GM23338 (cell line): ENCODE results near the gene ZNF527. TPM values are rescaled to one million over a fixed set of nuclear protein-coding genes. Genes with fewer than 3 reads are reported as not detected.

ENCODE experiments used
- ATAC-seq: fragments of 200-7000 bp; cut with Tn5 transposase; 3 replicates; pipeline ENCODE4 v1.9.1; 2020
- DNase-seq: peaks from one replicate; pipeline ENCODE4 v3.0.0-alpha.2; 2015; ENCODE audit warnings: low spot score
- H2AFZ ChIP-seq: fragments of 200-600 bp; sonication (generic); 2 replicates; pipeline ENCODE4 v1.8.0; 2016; ENCODE audit warnings: antibody characterized with exemption, mild to moderate bottlenecking, moderate library complexity
- H3F3A ChIP-seq: fragments of 200-600 bp; sonication (generic); replicated peaks from 2 replicates; pipeline ENCODE4 v1.8.0; 2017; ENCODE audit warnings: antibody characterized with exemption, mixed run types, low read depth
- H3K27ac ChIP-seq: fragments of 200-600 bp; sonication (generic); 2 replicates; pipeline ENCODE4 v1.6.1; 2016; ENCODE audit warnings: low read depth
- H3K27me3 ChIP-seq: fragments of 200-600 bp; sonication (generic); 2 replicates; pipeline ENCODE4 v1.8.0; 2016; ENCODE audit warnings: mild to moderate bottlenecking, mixed run types, moderate library complexity; ENCODE audit not compliant: insufficient read depth
- H3K36me3 ChIP-seq: fragments of 200-600 bp; sonication (generic); 2 replicates; pipeline ENCODE4 v1.8.0; 2016; ENCODE audit warnings: mild to moderate bottlenecking; ENCODE audit not compliant: insufficient read depth
- H3K4me1 ChIP-seq: fragments of 200-600 bp; sonication (generic); 2 replicates; pipeline ENCODE4 v1.8.0; 2016; ENCODE audit warnings: mild to moderate bottlenecking, moderate library complexity; ENCODE audit not compliant: insufficient read depth
- H3K4me2 ChIP-seq: fragments of 200-600 bp; sonication (generic); 2 replicates; pipeline ENCODE4 v1.7.1; 2017; ENCODE audit warnings: mixed run types
- H3K4me3 ChIP-seq: fragments of 200-600 bp; sonication (generic); 2 replicates; pipeline ENCODE4 v1.6.1; 2016; ENCODE audit warnings: mixed run types
- H3K79me2 ChIP-seq: fragments of 200-600 bp; sonication (generic); replicated peaks from 2 replicates; pipeline ENCODE4 v1.8.0; 2017; ENCODE audit warnings: mild to moderate bottlenecking; ENCODE audit not compliant: insufficient read depth
- H3K9me2 ChIP-seq: fragments of 200-600 bp; sonication (generic); 2 replicates; pipeline ENCODE4 v1.8.0; 2017; ENCODE audit not compliant: insufficient read depth
- H4K20me1 ChIP-seq: fragments of 200-600 bp; sonication (generic); replicated peaks from 2 replicates; pipeline ENCODE4 v1.8.0; 2017; ENCODE audit warnings: mild to moderate bottlenecking; ENCODE audit not compliant: insufficient read depth
- H3K27ac Mint-ChIP-seq: 2 replicates; pipeline ENCODE4 v1.8.0; 2020; ENCODE audit warnings: inconsistent platforms, mild to moderate bottlenecking, moderate library complexity, mixed read lengths
- H3K27me3 Mint-ChIP-seq: 3 replicates; pipeline ENCODE4 v1.8.0; 2022; ENCODE audit warnings: low read depth, mild to moderate bottlenecking, moderate library complexity, mixed read lengths, inconsistent platforms; ENCODE audit not compliant: insufficient read depth, poor library complexity
- H3K36me3 Mint-ChIP-seq: 3 replicates; pipeline ENCODE4 v1.8.0; 2021; ENCODE audit warnings: low read depth, mild to moderate bottlenecking, inconsistent platforms, moderate library complexity, mixed read lengths
- H3K4me1 Mint-ChIP-seq: 3 replicates; pipeline ENCODE4 v1.8.0; 2020; ENCODE audit warnings: mild to moderate bottlenecking, inconsistent platforms, mixed read lengths
- H3K4me3 Mint-ChIP-seq: 3 replicates; pipeline ENCODE4 v1.8.0; 2021; ENCODE audit warnings: moderate library complexity, mild to moderate bottlenecking, inconsistent platforms, mixed read lengths
- H3K9me3 Mint-ChIP-seq: 3 replicates; pipeline ENCODE4 v1.8.0; 2020; ENCODE audit warnings: moderate library complexity, mild to moderate bottlenecking, inconsistent platforms, mixed read lengths
- CREB1 ChIP-seq: fragments of 250-450 bp; sonication (Bioruptor Pico); IDR thresholded peaks from 2 replicates; pipeline ENCODE4 v1.5.0; 2020; ENCODE audit warnings: low read depth, mild to moderate bottlenecking, moderate library complexity
- EZH2 ChIP-seq: fragments of 200-600 bp; sonication (generic); IDR thresholded peaks from one replicate; pipeline ENCODE4 v1.8.0; 2017; ENCODE audit warnings: antibody characterized with exemption, mild to moderate bottlenecking, low read depth; ENCODE audit not compliant: unreplicated experiment
- JUNB ChIP-seq: IDR thresholded peaks from one replicate; pipeline ENCODE4 v1.6.1; 2016; ENCODE audit warnings: antibody characterized with exemption; ENCODE audit not compliant: unreplicated experiment
- NANOG ChIP-seq: IDR thresholded peaks from 2 replicates; pipeline ENCODE4 v1.6.1; 2016; ENCODE audit warnings: antibody characterized with exemption, borderline replicate concordance
- STAT1 ChIP-seq: IDR thresholded peaks from one replicate; pipeline ENCODE4 v1.6.1; 2016; ENCODE audit warnings: antibody characterized with exemption; ENCODE audit not compliant: unreplicated experiment
- ZNF114 ChIP-seq: fragments of 250-450 bp; sonication (Bioruptor Pico); IDR thresholded peaks from 2 replicates; pipeline ENCODE4 v1.5.0; 2020; ENCODE audit warnings: mild to moderate bottlenecking, moderate library complexity
- polyA plus RNA-seq: library from polyadenylated mRNA; unstranded; fragments of >200 nt; fragmentation: Nextera tagmentation; extraction: Ambion mirVana; gene quantifications from 2 replicates; pipeline ENCODE4 v1.2.1, GENCODE V29; 2016
- total RNA-seq: library from RNA; depleted of rRNA; stranded (reverse); fragments of >200 nt; shearing (Covaris generic); gene quantifications from 2 replicates; pipeline ENCODE4 v1.2.3, GENCODE V29; 2014
- TF ChIP-seq, protein P1 (sequence below): fragments of 250-450 bp; sonication (Bioruptor Pico); IDR thresholded peaks from 2 replicates; pipeline ENCODE4 v1.5.0; 2020; ENCODE audit warnings: mild to moderate bottlenecking, moderate library complexity
- TF ChIP-seq, protein P2 (sequence below): IDR thresholded peaks from one replicate; pipeline ENCODE4 v1.6.1; 2018; ENCODE audit warnings: antibody characterized with exemption; ENCODE audit not compliant: unreplicated experiment

ZNF527 gene
- total and polyA plus RNA-seq, 2 experiments from 2014 or later: 0.97 to 7.9 TPM

DNA sequence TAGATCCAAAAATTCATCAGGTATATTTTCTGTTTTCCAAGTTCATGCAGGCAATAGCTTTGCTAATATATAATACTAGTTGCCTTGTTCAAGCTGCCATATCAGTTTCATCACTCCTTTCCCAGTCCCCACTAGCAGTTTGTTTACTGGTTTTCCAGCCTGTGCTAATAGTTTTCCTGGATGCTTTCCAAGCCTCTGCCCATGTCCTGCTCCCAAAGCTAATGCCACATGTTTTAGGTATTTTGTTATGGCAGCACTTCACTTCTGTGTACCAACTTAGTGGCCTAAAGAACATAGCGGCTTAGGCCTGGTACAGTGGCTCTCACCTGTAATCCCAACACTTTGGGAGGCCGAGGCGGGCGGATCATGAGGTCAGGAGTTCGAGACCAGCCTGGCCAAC lies 28.1 kb upstream of the ZNF527 start (continued):
- TF ChIP-seq, protein P1, sequence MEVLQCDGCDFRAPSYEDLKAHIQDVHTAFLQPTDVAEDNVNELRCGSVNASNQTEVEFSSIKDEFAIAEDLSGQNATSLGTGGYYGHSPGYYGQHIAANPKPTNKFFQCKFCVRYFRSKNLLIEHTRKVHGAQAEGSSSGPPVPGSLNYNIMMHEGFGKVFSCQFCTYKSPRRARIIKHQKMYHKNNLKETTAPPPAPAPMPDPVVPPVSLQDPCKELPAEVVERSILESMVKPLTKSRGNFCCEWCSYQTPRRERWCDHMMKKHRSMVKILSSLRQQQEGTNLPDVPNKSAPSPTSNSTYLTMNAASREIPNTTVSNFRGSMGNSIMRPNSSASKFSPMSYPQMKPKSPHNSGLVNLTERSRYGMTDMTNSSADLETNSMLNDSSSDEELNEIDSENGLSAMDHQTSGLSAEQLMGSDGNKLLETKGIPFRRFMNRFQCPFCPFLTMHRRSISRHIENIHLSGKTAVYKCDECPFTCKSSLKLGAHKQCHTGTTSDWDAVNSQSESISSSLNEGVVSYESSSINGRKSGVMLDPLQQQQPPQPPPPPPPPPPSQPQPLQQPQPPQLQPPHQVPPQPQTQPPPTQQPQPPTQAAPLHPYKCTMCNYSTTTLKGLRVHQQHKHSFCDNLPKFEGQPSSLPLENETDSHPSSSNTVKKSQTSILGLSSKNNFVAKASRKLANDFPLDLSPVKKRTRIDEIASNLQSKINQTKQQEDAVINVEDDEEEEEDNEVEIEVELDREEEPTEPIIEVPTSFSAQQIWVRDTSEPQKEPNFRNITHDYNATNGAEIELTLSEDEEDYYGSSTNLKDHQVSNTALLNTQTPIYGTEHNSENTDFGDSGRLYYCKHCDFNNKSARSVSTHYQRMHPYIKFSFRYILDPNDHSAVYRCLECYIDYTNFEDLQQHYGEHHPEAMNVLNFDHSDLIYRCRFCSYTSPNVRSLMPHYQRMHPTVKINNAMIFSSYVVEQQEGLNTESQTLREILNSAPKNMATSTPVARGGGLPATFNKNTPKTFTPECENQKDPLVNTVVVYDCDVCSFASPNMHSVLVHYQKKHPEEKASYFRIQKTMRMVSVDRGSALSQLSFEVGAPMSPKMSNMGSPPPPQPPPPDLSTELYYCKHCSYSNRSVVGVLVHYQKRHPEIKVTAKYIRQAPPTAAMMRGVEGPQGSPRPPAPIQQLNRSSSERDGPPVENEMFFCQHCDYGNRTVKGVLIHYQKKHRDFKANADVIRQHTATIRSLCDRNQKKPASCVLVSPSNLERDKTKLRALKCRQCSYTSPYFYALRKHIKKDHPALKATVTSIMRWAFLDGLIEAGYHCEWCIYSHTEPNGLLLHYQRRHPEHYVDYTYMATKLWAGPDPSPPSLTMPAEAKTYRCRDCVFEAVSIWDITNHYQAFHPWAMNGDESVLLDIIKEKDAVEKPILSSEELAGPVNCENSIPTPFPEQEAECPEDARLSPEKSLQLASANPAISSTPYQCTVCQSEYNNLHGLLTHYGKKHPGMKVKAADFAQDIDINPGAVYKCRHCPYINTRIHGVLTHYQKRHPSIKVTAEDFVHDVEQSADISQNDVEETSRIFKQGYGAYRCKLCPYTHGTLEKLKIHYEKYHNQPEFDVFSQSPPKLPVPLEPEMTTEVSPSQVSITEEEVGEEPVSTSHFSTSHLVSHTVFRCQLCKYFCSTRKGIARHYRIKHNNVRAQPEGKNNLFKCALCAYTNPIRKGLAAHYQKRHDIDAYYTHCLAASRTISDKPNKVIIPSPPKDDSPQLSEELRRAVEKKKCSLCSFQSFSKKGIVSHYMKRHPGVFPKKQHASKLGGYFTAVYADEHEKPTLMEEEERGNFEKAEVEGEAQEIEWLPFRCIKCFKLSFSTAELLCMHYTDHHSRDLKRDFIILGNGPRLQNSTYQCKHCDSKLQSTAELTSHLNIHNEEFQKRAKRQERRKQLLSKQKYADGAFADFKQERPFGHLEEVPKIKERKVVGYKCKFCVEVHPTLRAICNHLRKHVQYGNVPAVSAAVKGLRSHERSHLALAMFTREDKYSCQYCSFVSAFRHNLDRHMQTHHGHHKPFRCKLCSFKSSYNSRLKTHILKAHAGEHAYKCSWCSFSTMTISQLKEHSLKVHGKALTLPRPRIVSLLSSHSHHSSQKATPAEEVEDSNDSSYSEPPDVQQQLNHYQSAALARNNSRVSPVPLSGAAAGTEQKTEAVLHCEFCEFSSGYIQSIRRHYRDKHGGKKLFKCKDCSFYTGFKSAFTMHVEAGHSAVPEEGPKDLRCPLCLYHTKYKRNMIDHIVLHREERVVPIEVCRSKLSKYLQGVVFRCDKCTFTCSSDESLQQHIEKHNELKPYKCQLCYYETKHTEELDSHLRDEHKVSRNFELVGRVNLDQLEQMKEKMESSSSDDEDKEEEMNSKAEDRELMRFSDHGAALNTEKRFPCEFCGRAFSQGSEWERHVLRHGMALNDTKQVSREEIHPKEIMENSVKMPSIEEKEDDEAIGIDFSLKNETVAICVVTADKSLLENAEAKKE: no peak
- TF ChIP-seq EZH2 (no peak), JUNB (no peak), STAT1 (no peak), CREB1 (CRISPR knock-in tag) (no peak)
- TF ChIP-seq, protein P2, sequence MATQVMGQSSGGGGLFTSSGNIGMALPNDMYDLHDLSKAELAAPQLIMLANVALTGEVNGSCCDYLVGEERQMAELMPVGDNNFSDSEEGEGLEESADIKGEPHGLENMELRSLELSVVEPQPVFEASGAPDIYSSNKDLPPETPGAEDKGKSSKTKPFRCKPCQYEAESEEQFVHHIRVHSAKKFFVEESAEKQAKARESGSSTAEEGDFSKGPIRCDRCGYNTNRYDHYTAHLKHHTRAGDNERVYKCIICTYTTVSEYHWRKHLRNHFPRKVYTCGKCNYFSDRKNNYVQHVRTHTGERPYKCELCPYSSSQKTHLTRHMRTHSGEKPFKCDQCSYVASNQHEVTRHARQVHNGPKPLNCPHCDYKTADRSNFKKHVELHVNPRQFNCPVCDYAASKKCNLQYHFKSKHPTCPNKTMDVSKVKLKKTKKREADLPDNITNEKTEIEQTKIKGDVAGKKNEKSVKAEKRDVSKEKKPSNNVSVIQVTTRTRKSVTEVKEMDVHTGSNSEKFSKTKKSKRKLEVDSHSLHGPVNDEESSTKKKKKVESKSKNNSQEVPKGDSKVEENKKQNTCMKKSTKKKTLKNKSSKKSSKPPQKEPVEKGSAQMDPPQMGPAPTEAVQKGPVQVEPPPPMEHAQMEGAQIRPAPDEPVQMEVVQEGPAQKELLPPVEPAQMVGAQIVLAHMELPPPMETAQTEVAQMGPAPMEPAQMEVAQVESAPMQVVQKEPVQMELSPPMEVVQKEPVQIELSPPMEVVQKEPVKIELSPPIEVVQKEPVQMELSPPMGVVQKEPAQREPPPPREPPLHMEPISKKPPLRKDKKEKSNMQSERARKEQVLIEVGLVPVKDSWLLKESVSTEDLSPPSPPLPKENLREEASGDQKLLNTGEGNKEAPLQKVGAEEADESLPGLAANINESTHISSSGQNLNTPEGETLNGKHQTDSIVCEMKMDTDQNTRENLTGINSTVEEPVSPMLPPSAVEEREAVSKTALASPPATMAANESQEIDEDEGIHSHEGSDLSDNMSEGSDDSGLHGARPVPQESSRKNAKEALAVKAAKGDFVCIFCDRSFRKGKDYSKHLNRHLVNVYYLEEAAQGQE: no peak

DNA sequence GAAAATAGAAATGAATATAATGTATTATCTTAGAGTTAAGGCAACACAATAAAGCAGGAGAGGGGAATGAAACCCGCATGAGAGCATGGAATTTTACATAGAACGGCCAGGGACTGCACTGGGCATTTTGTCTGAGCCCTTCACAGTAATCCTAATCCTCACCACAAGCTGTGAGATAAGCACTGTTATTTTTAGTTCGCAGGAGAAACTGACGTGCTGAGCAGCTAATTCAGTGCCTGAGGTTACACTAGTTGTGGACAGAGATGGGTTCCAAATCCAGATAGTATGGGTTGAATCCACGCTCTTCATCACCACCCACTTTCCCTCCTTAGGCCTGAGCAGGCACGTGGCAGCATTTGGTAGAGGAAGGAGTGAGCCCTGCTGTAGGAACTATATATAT lies 24.8 kb upstream of the ZNF527 start:
- Mint-ChIP-seq H3K36me3 (peaks cover 37% of the 10 kb centered on the region), H3K4me1 (no peaks in the 10 kb centered on the region)

More for the DNA sequence above, 24.8 kb upstream of the ZNF527 start:
- Histone ChIP-seq H2AFZ (no peak overlapping the region), H4K20me1 (peaks cover 8% of the 10 kb centered on the region; the same call in 1 of the 2 replicates), H3K9me2 (no peaks in the 10 kb centered on the region), H3K79me2 (0 out of 2 replicates have a peak, but pooled peaks cover 12% of the 10 kb centered on the region), H3F3A (no peaks in the 10 kb centered on the region), H3K4me3 (no peak overlapping the region), H3K4me1 (no peaks in the 10 kb centered on the region), H3K4me2 (no peak overlapping the region), H3K27me3 (no peaks in the 10 kb centered on the region), H3K36me3 (peaks cover 18% of the 10 kb centered on the region), H3K27ac (no peak overlapping the region)
- Mint-ChIP-seq H3K9me3 (no peaks in the 10 kb centered on the region; the same call in 2 of the 3 replicates), H3K27ac (no peak overlapping the region), H3K27me3 (peaks cover 4% of the 10 kb centered on the region), H3K4me3 (no peak overlapping the region)
- ATAC-seq: no peak
- DNase-seq: no peak
- TF ChIP-seq ZNF114 (CRISPR knock-in tag): no peak
- TF ChIP-seq NANOG: no peak
